MM.1S (cell line): Measurements from ENCODE around the gene RUNX1.

Source experiments
- EZH2phosphoT487 ChIP-seq: fragments of 300-600 bp; sonication (generic); IDR thresholded peaks from 2 replicates; pipeline ENCODE4 v1.6.1; 2018; ENCODE audit warnings: antibody characterized with exemption, low read length
- TF ChIP-seq, protein P1 (sequence below): fragments of 300-600 bp; sonication (generic); IDR thresholded peaks from 2 replicates; pipeline ENCODE4 v1.5.1; 2016; ENCODE audit warnings: antibody characterized with exemption, low read length, mixed read lengths

- TF ChIP-seq, protein P1, sequence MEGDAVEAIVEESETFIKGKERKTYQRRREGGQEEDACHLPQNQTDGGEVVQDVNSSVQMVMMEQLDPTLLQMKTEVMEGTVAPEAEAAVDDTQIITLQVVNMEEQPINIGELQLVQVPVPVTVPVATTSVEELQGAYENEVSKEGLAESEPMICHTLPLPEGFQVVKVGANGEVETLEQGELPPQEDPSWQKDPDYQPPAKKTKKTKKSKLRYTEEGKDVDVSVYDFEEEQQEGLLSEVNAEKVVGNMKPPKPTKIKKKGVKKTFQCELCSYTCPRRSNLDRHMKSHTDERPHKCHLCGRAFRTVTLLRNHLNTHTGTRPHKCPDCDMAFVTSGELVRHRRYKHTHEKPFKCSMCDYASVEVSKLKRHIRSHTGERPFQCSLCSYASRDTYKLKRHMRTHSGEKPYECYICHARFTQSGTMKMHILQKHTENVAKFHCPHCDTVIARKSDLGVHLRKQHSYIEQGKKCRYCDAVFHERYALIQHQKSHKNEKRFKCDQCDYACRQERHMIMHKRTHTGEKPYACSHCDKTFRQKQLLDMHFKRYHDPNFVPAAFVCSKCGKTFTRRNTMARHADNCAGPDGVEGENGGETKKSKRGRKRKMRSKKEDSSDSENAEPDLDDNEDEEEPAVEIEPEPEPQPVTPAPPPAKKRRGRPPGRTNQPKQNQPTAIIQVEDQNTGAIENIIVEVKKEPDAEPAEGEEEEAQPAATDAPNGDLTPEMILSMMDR: no peak
- TF ChIP-seq EZH2phosphoT487: no peak
Observed at GRCh38 chr21:34979383-34979782, 69.7 kb downstream of the RUNX1 start.
